ENCODE measurements around the gene FRMD4A.
"Not testable (repeated sequence)": the region's sequence is repeated elsewhere in the genome, so short reads cannot be mapped to it uniquely, and the experiment has no call there.

FRMD4A gene

GRCh38 chr10:13839430-13839990 lies 491.2 kb downstream of the FRMD4A start:
- DNase-seq (ENCODE audit: low spot score in 2 of 2) = no peak
- no peak overlapping the region for H3K4me3 Mint-ChIP-seq
- peaks cover 6% of the 10 kb centered on the region for H3K27me3 Mint-ChIP-seq
- H3K36me3 Mint-ChIP-seq = peaks cover 1% of the 10 kb centered on the region
- ATAC-seq (ENCODE audit: low read depth) = no peak
- no peak overlapping the region for H3K27ac Mint-ChIP-seq
- H3K9me3 Mint-ChIP-seq = no peaks in the 10 kb centered on the region
- H3K4me1 Mint-ChIP-seq = peaks cover 9% of the 10 kb centered on the region

GRCh38 chr10:13839030-13839429 lies 491.7 kb downstream of the FRMD4A start:
- Mint-ChIP-seq H3K27ac (no peak overlapping the region), H3K36me3 (peaks cover 1% of the 10 kb centered on the region), H3K9me3 (no peaks in the 10 kb centered on the region), H3K4me3 (no peak overlapping the region), H3K4me1 (peaks cover 9% of the 10 kb centered on the region), H3K27me3 (peaks cover 6% of the 10 kb centered on the region)
- DNase-seq (ENCODE audit: low spot score in 2 of 2) (no peak), ATAC-seq (ENCODE audit: low read depth) (no peak)

GRCh38 chr10:13837966-13838365 lies 492.8 kb downstream of the FRMD4A start:
- Mint-ChIP-seq H3K27me3 (peaks cover 3% of the 10 kb centered on the region), H3K9me3 (no peaks in the 10 kb centered on the region), H3K4me3 (no peak overlapping the region), H3K27ac (no peak overlapping the region), H3K4me1 (peaks cover 10% of the 10 kb centered on the region), H3K36me3 (peaks cover 1% of the 10 kb centered on the region)
- ATAC-seq (ENCODE audit: low read depth) (no peak), DNase-seq (ENCODE audit: low spot score in 2 of 2) (no peak)

GRCh38 chr10:13834581-13835286 lies 496.0 kb downstream of the FRMD4A start:
- H3K27me3 Mint-ChIP-seq = peaks cover 1% of the 10 kb centered on the region

GRCh38 chr10:13831711-13832141 lies 499.0 kb downstream of the FRMD4A start:
- peaks cover 17% of the 10 kb centered on the region for H3K4me1 Mint-ChIP-seq
- H3K27me3 Mint-ChIP-seq = peaks cover 4% of the 10 kb centered on the region
- no peaks in the 10 kb centered on the region for H3K36me3 Mint-ChIP-seq
- peaks cover 2% of the 10 kb centered on the region for H3K9me3 Mint-ChIP-seq
- peak; percentile 21 to 40 for DNase-seq (ENCODE audit: low spot score in 2 of 2)
- ATAC-seq (ENCODE audit: low read depth) = peak; percentile 92
- peak overlapping the region; percentile 41 for H3K4me3 Mint-ChIP-seq
- peak overlapping the region; percentile 92 for H3K27ac Mint-ChIP-seq

More at GRCh38 chr10:13834581-13835286, 496.0 kb downstream of the FRMD4A start:
- H3K27ac Mint-ChIP-seq = no peak overlapping the region
- no peaks in the 10 kb centered on the region for H3K9me3 Mint-ChIP-seq
- ATAC-seq (ENCODE audit: low read depth) (no peak), DNase-seq (ENCODE audit: low spot score in 2 of 2) (no peak)
- H3K4me3 Mint-ChIP-seq = no peak overlapping the region
- no peaks in the 10 kb centered on the region for H3K36me3 Mint-ChIP-seq
- peaks cover 24% of the 10 kb centered on the region for H3K4me1 Mint-ChIP-seq

- Mint-ChIP-seq H3K27ac (no peak overlapping the region), H3K4me1 (peaks cover 17% of the 10 kb centered on the region), H3K4me3 (no peak overlapping the region), H3K9me3 (peaks cover 2% of the 10 kb centered on the region), H3K27me3 (peaks cover 4% of the 10 kb centered on the region), H3K36me3 (no peaks in the 10 kb centered on the region)
- no peak for DNase-seq (ENCODE audit: low spot score in 2 of 2)
- no peak for ATAC-seq (ENCODE audit: low read depth)
These were observed 500.3 kb downstream of the FRMD4A start for GRCh38 chr10:13830385-13830784.

- H3K9me3 Mint-ChIP-seq = peaks cover 2% of the 10 kb centered on the region
- no peak overlapping the region for H3K4me3 Mint-ChIP-seq
- no peaks in the 10 kb centered on the region for H3K36me3 Mint-ChIP-seq
- H3K4me1 Mint-ChIP-seq = peaks cover 16% of the 10 kb centered on the region
- DNase-seq (ENCODE audit: low spot score in 2 of 2) = no peak
- no peak overlapping the region for H3K27ac Mint-ChIP-seq
- ATAC-seq (ENCODE audit: low read depth) = no peak
- H3K27me3 Mint-ChIP-seq = peaks cover 4% of the 10 kb centered on the region
These were observed 500.9 kb downstream of the FRMD4A start for GRCh38 chr10:13829790-13830189.

- not testable (repeated sequence) for H3K36me3 Mint-ChIP-seq; ATAC-seq (ENCODE audit: low read depth); H3K9me3 Mint-ChIP-seq; H3K4me3 Mint-ChIP-seq; DNase-seq (ENCODE audit: low spot score in 2 of 2); H3K27ac Mint-ChIP-seq; H3K27me3 Mint-ChIP-seq
- H3K4me1 Mint-ChIP-seq = peaks cover 15% of the 10 kb centered on the region
These were observed 502.4 kb downstream of the FRMD4A start for GRCh38 chr10:13828284-13828683.

- Mint-ChIP-seq H3K4me1 (peaks cover 13% of the 10 kb centered on the region), H3K36me3 (no peaks in the 10 kb centered on the region), H3K27me3 (peaks cover 9% of the 10 kb centered on the region), H3K9me3 (peaks cover 2% of the 10 kb centered on the region), H3K4me3 (no peak overlapping the region), H3K27ac (no peak overlapping the region)
- DNase-seq (ENCODE audit: low spot score in 2 of 2) = no peak
- no peak for ATAC-seq (ENCODE audit: low read depth)
These were observed 503.5 kb downstream of the FRMD4A start for GRCh38 chr10:13827076-13827797.

GRCh38 chr10:13823709-13824405 lies 506.9 kb downstream of the FRMD4A start:
- Mint-ChIP-seq H3K27ac (no peak overlapping the region), H3K4me3 (no peak overlapping the region), H3K9me3 (peaks cover 6% of the 10 kb centered on the region), H3K27me3 (peaks cover 20% of the 10 kb centered on the region), H3K4me1 (peaks cover 12% of the 10 kb centered on the region), H3K36me3 (peaks cover 2% of the 10 kb centered on the region)
- ATAC-seq (ENCODE audit: low read depth) (no peak), DNase-seq (ENCODE audit: low spot score in 2 of 2) (no peak)

- Mint-ChIP-seq H3K27me3 (peaks cover 20% of the 10 kb centered on the region), H3K4me3 (no peak overlapping the region), H3K9me3 (peaks cover 3% of the 10 kb centered on the region), H3K27ac (no peak overlapping the region), H3K36me3 (peaks cover 2% of the 10 kb centered on the region), H3K4me1 (peaks cover 12% of the 10 kb centered on the region)
- no peak for ATAC-seq (ENCODE audit: low read depth)
- no peak for DNase-seq (ENCODE audit: low spot score in 2 of 2)
These were observed 507.5 kb downstream of the FRMD4A start for GRCh38 chr10:13823096-13823708.

- peaks cover 20% of the 10 kb centered on the region for H3K27me3 Mint-ChIP-seq
- H3K4me1 Mint-ChIP-seq = peaks cover 12% of the 10 kb centered on the region
- peaks cover 6% of the 10 kb centered on the region for H3K9me3 Mint-ChIP-seq
- peaks cover 2% of the 10 kb centered on the region for H3K36me3 Mint-ChIP-seq
- H3K4me3 Mint-ChIP-seq = no peak overlapping the region
- DNase-seq (ENCODE audit: low spot score in 2 of 2) = no peak
- H3K27ac Mint-ChIP-seq = no peak overlapping the region
- ATAC-seq (ENCODE audit: low read depth) = no peak
These were observed 508.2 kb downstream of the FRMD4A start for GRCh38 chr10:13822490-13822889.

- Mint-ChIP-seq H3K4me1 (peaks cover 12% of the 10 kb centered on the region), H3K4me3 (no peak overlapping the region)
These were observed 509.8 kb downstream of the FRMD4A start for GRCh38 chr10:13820964-13821337.

More at GRCh38 chr10:13820964-13821337, 509.8 kb downstream of the FRMD4A start:
- no peak overlapping the region for H3K27ac Mint-ChIP-seq
- DNase-seq (ENCODE audit: low spot score in 2 of 2) = no peak
- H3K27me3 Mint-ChIP-seq = peaks cover 20% of the 10 kb centered on the region
- peaks cover 6% of the 10 kb centered on the region for H3K9me3 Mint-ChIP-seq
- ATAC-seq (ENCODE audit: low read depth) = no peak
- peaks cover 2% of the 10 kb centered on the region for H3K36me3 Mint-ChIP-seq

Measured in memory B cell (primary cell).